B cell (primary cell): ENCODE measurements around the gene KIF11. TPM values are rescaled to one million over a fixed set of nuclear protein-coding genes. Genes with fewer than 3 reads are reported as not detected.
"Not testable (repeated sequence)": the region's sequence is repeated elsewhere in the genome, so short reads cannot be mapped to it uniquely, and the experiment has no call there.

Experiments used
- ATAC-seq: fragments of 200-7000 bp; cut with Tn5 transposase; one replicate; pipeline ENCODE4 v1.10.0; 2021; ENCODE audit warnings: low read depth, mild to moderate bottlenecking, moderate number of reproducible peaks, moderate library complexity
- CTCF ChIA-PET: fragments of 350-600 bp; sonication (Branson Sonifier 250); formaldehyde crosslinking; loops from one replicate; lab custom pipeline; 2021; ENCODE audit warnings: antibody characterized with exemption, inconsistent platforms; lab: Charles Lee
- POLR2A ChIA-PET: fragments of 350-600 bp; sonication (Branson Sonifier 250); formaldehyde crosslinking; loops from one replicate; lab custom pipeline; 2021; ENCODE audit warnings: antibody characterized with exemption; lab: Charles Lee
- DNase-seq: peaks from one replicate; pipeline ENCODE4 v3.0.0; 2013
- H2AFZ ChIP-seq: 2 replicates; pipeline ENCODE4 v1.6.1; 2012; ENCODE audit warnings: mild to moderate bottlenecking, low read depth, low read length; ENCODE audit not compliant: insufficient read depth, poor library complexity, severe bottlenecking
- H3K27ac ChIP-seq, 2 donors: 1 replicate in 1 of 2; 2 replicates in 1 of 2; pipeline ENCODE4 v1.5.1; 2012 to 2013; ENCODE audit warnings: low read length in 2 of 2, mild to moderate bottlenecking in 2 of 2, moderate library complexity in 1 of 2
- H3K27me3 ChIP-seq, 4 experiments: fragments of 200-600 bp in 1 of 4; sonication (generic) in 1 of 4; replicated peaks in 1 of 4; 1 replicate in 2 of 4; 2 replicates in 2 of 4; pipeline versions ENCODE4 v1.6.1 to v1.7.0; 2013 to 2016; ENCODE audit warnings: low read length in 3 of 4, mild to moderate bottlenecking in 2 of 4, mixed read lengths in 1 of 4, moderate library complexity in 1 of 4; ENCODE audit not compliant: insufficient read depth in 4 of 4, control insufficient read depth in 3 of 4; ENCODE audit errors: control extremely low read depth in 1 of 4
- H3K36me3 ChIP-seq, 2 experiments: replicated peaks in 1 of 2; 1 replicate in 1 of 2; 2 replicates in 1 of 2; pipeline versions ENCODE4 v1.6.1 to v1.7.1; 2013; ENCODE audit warnings: low read length in 1 of 2; ENCODE audit not compliant: insufficient read depth in 2 of 2, control insufficient read depth in 1 of 2; ENCODE audit errors: control extremely low read depth in 1 of 2, extremely low read depth in 1 of 2
- H3K4me1 ChIP-seq, 2 donors: fragments of 200-600 bp in 1 of 2; sonication (generic) in 1 of 2; 1 replicate in 1 of 2; 2 replicates in 1 of 2; pipeline versions ENCODE4 v1.5.1 to v1.6.1; 2013 to 2017; ENCODE audit warnings: low read length in 2 of 2; ENCODE audit not compliant: control insufficient read depth in 2 of 2, insufficient read depth in 2 of 2
- H3K4me2 ChIP-seq: replicated peaks from 2 replicates; pipeline ENCODE3; 2012; ENCODE audit warnings: mild to moderate bottlenecking, low read depth, low read length; ENCODE audit not compliant: poor library complexity, severe bottlenecking
- H3K4me3 ChIP-seq, 5 experiments: fragments of 200-600 bp in 1 of 5; sonication (generic) in 1 of 5; 1 replicate in 3 of 5; 2 replicates in 2 of 5; pipeline versions ENCODE4 v1.5.1 to v1.7.0; 2011 to 2016; ENCODE audit warnings: low read length in 4 of 5, mild to moderate bottlenecking in 4 of 5, low read depth in 2 of 5, control low read depth in 1 of 5, moderate library complexity in 1 of 5; ENCODE audit not compliant: insufficient read depth in 1 of 5; ENCODE audit errors: control extremely low read depth in 1 of 5, extremely low read depth in 1 of 5
- H3K79me2 ChIP-seq: fragments of 200-600 bp; sonication (generic); one replicate; pipeline ENCODE4 v1.6.0; 2016; ENCODE audit warnings: low read length; ENCODE audit not compliant: control insufficient read depth, insufficient read depth
- H3K9ac ChIP-seq: fragments of 200-600 bp; sonication (generic); 2 replicates; pipeline ENCODE4 v1.6.1; 2017; ENCODE audit warnings: mild to moderate bottlenecking, low read length, moderate library complexity
- H3K9me3 ChIP-seq, 3 donors: one replicate each; pipeline versions ENCODE4 v1.6.1 to v1.7.1; 2013; ENCODE audit warnings: low read length in 2 of 3; ENCODE audit not compliant: control insufficient read depth in 2 of 3, insufficient read depth in 1 of 3; ENCODE audit errors: control extremely low read depth in 1 of 3
- H4K20me1 ChIP-seq: 2 replicates; pipeline ENCODE4 v1.6.0; 2012; ENCODE audit warnings: mild to moderate bottlenecking, low read length; ENCODE audit not compliant: insufficient read depth, control insufficient read depth, poor library complexity, severe bottlenecking
- H3K27ac Mint-ChIP-seq: one replicate; pipeline ENCODE4 v1.8.0; 2021; ENCODE audit warnings: mixed read lengths
- H3K27me3 Mint-ChIP-seq: one replicate; pipeline ENCODE4 v1.8.0; 2021; ENCODE audit warnings: mixed read lengths
- H3K4me1 Mint-ChIP-seq: one replicate; pipeline ENCODE4 v1.8.0; 2021; ENCODE audit warnings: mixed read lengths
- H3K4me3 Mint-ChIP-seq: one replicate; pipeline ENCODE4 v1.8.0; 2021; ENCODE audit warnings: mixed read lengths
- H3K9me3 Mint-ChIP-seq: one replicate; pipeline ENCODE4 v1.8.0; 2022; ENCODE audit warnings: mixed read lengths; ENCODE audit not compliant: insufficient read depth
- CTCF ChIP-seq: fragments of 200-600 bp; IDR thresholded peaks from one replicate; pipeline ENCODE4 v1.8.0; 2022; ENCODE audit warnings: antibody characterized with exemption, mild to moderate bottlenecking
- EZH2 ChIP-seq: IDR thresholded peaks from 2 replicates; pipeline ENCODE4 v1.6.1; 2012; ENCODE audit warnings: borderline replicate concordance, low read depth, mild to moderate bottlenecking, moderate library complexity, low read length; ENCODE audit not compliant: insufficient read depth, poor library complexity, severe bottlenecking
- WGBS: methylation state at CpG from one replicate; pipeline ENCODE4 v1.1.5; 2013; ENCODE audit warnings: missing lambda C conversion rate; ENCODE audit not compliant: insufficient coverage; 5-methylcytosine and 5-hydroxymethylcytosine counted together
- intact Hi-C: fragments of 100-400 bp; cut with micrococcal nuclease; formaldehyde crosslinking; loops from one replicate; pipeline ENCODE4 v1.10.0; 2022
- polyA plus RNA-seq: library from polyadenylated mRNA; depleted of rRNA; stranded (reverse); fragments of >200 nt; gene quantifications from 2 replicates; pipeline ENCODE4 v1.2.3, GENCODE V29; 2012
- total RNA-seq, 2 donors: library from RNA; stranded (reverse); fragments of 120-200 nt in 1 of 2; gene quantifications; 1 replicate in 1 of 2; 2 replicates in 1 of 2; pipeline versions ENCODE4 v1.2.3 to v1.2.4, GENCODE V29; 2013 to 2022

Gene KIF11
- total and polyA plus RNA-seq, 2 donors (not counting 1 experiment from before 2014, with no cell fraction given), result 0.64 to 1.8 TPM

GRCh38 chr10:92574548-92575261 is 18.2 kb upstream of the KIF11 start:
- H3K27ac Mint-ChIP-seq, result peak overlapping the region; percentile 87
- no peak for TF ChIP-seq EZH2
- peak; percentile 69 for TF ChIP-seq CTCF
- no peak for DNase-seq
- ATAC-seq, result peak; percentile 34
- WGBS, result 0% methylated on average over 11 of the region's 22 CpGs
- Histone ChIP-seq H3K4me2 (peak overlapping the region; percentile 83), H3K4me3 (peak overlapping the region; percentile 50 to 94 (median 90)), H3K36me3 (no peaks in the 10 kb centered on the region), H3K4me1 (peaks cover 16 to 20% of the 10 kb centered on the region in 2 donors), H4K20me1 (no peaks in the 10 kb centered on the region), H3K9ac (peak overlapping the region; percentile 88), H2AFZ (peak overlapping the region; percentile 96), H3K79me2 (peaks cover 21% of the 10 kb centered on the region), H3K27me3 (no peaks in the 10 kb centered on the region), H3K27ac (peak overlapping the region; percentile 70 to 80), H3K9me3 (no peaks in the 10 kb centered on the region)
- no peaks in the 10 kb centered on the region for H3K27me3 Mint-ChIP-seq
- no peaks in the 10 kb centered on the region for H3K9me3 Mint-ChIP-seq
- ChIA-PET CTCF (interaction anchor here (0.6 to 6.9 kb wide), 23 partner anchors 9 to 580 kb away, joined by 3 to 154 read pairs (median 5); partner anchors contain the start of genes CPEB3, KIF11 and MARCHF5), POLR2A (interaction anchor here (0.6 to 1.8 kb wide), 9 partner anchors 14 to 683 kb away, joined by 3 to 16 read pairs (median 4); partner anchors contain the start of genes CPEB3, EXOC6, KIF11 and MARCHF5)
- intact Hi-C loops, result loop anchor here (1.0 to 10.0 kb wide), 7 partner anchors 17 to 777 kb away; partner anchors contain the start of genes BTAF1, CPEB3, MARCHF5 and TNKS2
- H3K4me3 Mint-ChIP-seq, result peak overlapping the region; percentile 91
- H3K4me1 Mint-ChIP-seq, result peaks cover 31% of the 10 kb centered on the region

- H3K4me2 ChIP-seq, result no peak overlapping the region
- H4K20me1 ChIP-seq, result no peaks in the 10 kb centered on the region
- CTCF ChIA-PET, result interaction anchor here (1.3 to 6.9 kb wide), 4 partner anchors 10 to 305 kb away, joined by 4 to 154 read pairs (median 8); no protein-coding TSS in a partner anchor
- Mint-ChIP-seq H3K27me3 (no peaks in the 10 kb centered on the region), H3K4me1 (peaks cover 28% of the 10 kb centered on the region), H3K4me3 (no peak overlapping the region), H3K27ac (no peak overlapping the region), H3K9me3 (no peaks in the 10 kb centered on the region)
- H3K4me3 ChIP-seq, result no peak overlapping the region
- H3K27me3 ChIP-seq, result no peaks in the 10 kb centered on the region
- POLR2A ChIA-PET, result interaction anchor here (0.7 kb wide), 1 partner anchor 13 kb away, joined by 3 read pairs; no protein-coding TSS in a partner anchor
- TF ChIP-seq CTCF (no peak), EZH2 (no peak)
- DNase-seq (no peak), ATAC-seq (no peak)
- intact Hi-C loops, result loop anchor here (2.0 to 10.0 kb wide), 2 partner anchors 335 to 651 kb away; partner anchors contain the start of gene BTAF1
- no peak overlapping the region for H2AFZ ChIP-seq
- H3K9me3 ChIP-seq, result no peaks in the 10 kb centered on the region
- no peaks in the 10 kb centered on the region for H3K36me3 ChIP-seq
- no peak overlapping the region for H3K9ac ChIP-seq
- peaks cover 21% of the 10 kb centered on the region for H3K79me2 ChIP-seq
- H3K27ac ChIP-seq, result no peak overlapping the region
- H3K4me1 ChIP-seq, result peaks cover 16 to 20% of the 10 kb centered on the region in 2 donors
Measured at GRCh38 chr10:92575961-92576360, 17.0 kb upstream of the KIF11 start.

DNA sequence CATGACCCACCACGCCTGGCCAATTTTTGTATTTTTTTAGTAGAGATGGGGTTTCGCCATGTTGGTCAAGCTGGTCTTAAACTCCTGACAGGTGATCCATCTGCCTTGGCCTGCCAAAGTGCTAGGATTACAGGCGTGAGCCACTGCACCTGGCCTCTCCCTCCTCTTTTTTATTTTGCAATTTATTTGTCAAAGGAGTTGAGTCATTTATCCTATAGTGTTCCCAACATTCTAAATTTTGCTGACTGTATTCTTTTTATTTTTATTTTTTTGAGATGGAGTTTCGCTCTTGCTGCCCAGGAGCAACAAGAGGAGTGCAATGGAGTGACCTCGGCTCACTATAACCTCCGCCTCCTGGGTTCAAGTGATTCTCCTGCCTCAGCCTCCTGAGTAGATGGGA is 10.6 kb upstream of the KIF11 start:
- H2AFZ ChIP-seq, H3K27me3 Mint-ChIP-seq, H3K36me3 ChIP-seq, H3K4me3 Mint-ChIP-seq, H3K9ac ChIP-seq, H3K27me3 ChIP-seq, CTCF ChIA-PET, intact Hi-C loops, H3K27ac Mint-ChIP-seq, POLR2A ChIA-PET, DNase-seq, H3K4me1 Mint-ChIP-seq, H3K9me3 ChIP-seq, ATAC-seq, H3K79me2 ChIP-seq, H3K4me2 ChIP-seq, H3K9me3 Mint-ChIP-seq, H3K27ac ChIP-seq, H3K4me1 ChIP-seq, H4K20me1 ChIP-seq, H3K4me3 ChIP-seq: not testable (repeated sequence)
- 98% methylated on average over 4 of the region's 6 CpGs for WGBS
